Stromal cell of bone marrow (primary cell): ENCODE results near the gene C1QB.
A peak's percentile ranks its signal among the peaks of the same experiment; 100 is the strongest.

Experiments
- DNase-seq: peaks from one replicate; pipeline ENCODE4 v3.0.0-alpha.2; 2012; ENCODE audit warnings: low read depth

The C1QB gene, protein sequence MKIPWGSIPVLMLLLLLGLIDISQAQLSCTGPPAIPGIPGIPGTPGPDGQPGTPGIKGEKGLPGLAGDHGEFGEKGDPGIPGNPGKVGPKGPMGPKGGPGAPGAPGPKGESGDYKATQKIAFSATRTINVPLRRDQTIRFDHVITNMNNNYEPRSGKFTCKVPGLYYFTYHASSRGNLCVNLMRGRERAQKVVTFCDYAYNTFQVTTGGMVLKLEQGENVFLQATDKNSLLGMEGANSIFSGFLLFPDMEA

DNA sequence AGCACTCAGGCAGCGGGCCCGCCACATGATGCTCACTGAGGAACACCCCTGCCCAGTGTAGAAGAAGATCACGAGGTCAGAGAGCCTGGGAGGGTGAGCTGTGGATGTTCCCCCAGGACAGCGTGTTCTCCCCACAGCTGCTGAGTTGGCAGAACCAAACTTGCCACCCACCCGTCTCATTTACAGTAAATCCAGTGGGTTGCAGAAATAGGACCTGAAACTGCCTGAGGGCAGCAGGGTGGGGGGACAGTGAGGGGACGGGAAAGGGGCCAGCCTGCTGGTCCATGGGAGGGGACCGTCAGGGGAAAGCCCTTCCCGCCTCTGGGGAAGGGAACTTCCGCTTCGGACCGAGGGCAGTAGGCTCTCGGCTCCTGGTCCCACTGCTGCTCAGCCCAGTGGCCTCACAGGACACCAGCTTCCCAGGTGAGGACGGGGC lies at the start of gene C1QB:
Gene C1QB (plus strand): TSS at position 356 of the 436 bp plus-strand sequence. CDS start 6,227 bp downstream, outside the sequence.
- no peak for DNase-seq

DNA sequence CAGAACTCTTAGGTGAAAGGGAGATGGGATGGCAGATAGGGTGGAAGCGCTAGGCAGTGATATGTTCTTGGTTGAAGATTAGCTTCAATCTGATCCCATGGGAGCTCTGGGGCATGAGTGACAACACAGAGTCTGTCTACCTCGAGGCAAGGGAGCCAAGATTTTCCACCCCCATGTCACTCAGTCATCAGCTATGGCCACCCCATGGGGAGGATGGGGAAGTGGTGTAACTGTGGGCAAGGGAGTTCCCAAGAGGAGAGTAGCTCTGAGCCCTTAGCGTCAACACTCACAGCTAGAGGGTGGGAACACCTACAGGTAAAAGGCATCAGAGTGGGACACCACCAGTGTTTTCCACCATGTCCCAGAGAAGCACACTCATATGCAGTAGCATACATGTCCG lies 46.9 kb upstream of the C1QB start:
- no peak for DNase-seq

DNA sequence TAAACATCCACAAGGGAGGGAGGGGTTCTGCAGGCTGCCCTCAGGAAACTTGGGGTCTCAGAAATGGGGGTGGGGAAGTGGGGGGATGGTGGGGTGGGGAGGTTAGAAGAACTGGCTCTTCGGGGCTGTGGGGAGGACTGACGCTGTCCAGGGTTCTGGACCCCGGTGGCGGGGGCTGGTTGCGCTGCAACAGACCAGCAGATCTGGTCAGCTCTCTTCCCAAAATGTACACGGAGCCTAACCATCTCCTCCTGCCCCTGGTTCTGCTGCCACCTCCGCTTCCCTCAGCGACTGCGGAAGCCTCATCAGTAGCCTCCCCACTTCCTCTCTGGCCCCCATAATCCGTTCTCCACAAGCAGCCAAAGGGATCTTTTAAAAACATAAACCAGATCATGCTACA lies 45.9 kb upstream of the C1QB start:
- DNase-seq, result no peak

DNA sequence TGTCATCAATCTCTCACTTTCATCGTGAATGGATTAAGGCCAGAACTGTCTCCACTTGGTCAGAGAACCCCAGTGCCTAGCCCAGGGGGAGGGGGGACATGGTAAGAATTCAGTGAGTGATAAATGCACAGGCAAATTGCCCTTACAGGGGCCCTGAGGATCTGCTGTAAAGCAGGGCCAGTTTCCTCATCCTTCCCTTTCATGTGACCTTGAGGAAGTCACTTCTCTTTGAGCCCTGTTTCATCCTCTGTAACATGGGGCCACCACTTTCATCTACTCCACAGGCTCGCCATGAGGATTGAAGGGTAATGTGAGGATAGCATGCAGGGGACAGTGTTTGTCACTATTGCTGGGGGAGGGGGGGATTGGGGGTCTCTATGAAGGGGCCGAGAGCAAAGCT lies 44.7 kb upstream of the C1QB start:
- no peak for DNase-seq

DNA sequence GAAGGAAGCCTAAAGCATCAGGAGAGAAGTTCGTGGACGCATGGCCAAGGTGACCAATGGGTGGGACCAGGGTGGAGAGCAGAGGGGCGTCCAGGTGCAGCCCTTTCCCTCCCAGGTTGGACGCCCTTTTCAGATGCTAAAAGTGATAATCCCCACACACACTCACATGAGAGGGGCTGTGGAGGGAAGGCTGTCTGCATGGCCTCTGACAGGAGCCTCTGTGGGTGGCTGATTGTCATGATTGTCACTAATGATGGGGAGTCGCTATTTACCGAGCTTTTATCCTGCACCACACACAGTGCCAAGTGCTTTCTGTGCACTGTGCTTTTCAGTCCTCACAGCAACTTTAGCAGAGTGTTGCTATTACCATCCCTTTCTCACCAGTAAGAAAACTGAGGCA lies 43.7 kb upstream of the C1QB start:
- no peak for DNase-seq

DNA sequence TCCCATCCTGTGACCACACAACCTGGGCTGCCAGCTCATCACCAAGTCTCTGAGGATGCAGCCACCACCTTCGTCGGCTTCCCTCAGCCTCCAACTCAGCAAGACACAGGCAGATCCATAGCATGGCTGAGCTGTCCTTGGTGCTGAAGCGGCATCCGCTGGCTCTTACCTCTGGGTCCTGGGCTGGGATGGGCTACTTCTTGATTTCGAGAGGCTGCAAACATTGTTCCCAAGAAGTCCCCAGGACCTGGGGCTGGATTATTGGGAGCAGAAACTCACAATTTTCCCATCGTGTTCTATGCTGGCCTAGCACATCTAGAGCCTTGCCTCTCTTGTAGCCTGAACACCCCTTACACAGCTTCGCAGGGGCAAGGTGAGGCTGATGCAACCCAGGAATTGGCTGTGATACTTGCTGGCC lies 41.5 kb upstream of the C1QB start:
- DNase-seq, result peak; percentile 3

DNA sequence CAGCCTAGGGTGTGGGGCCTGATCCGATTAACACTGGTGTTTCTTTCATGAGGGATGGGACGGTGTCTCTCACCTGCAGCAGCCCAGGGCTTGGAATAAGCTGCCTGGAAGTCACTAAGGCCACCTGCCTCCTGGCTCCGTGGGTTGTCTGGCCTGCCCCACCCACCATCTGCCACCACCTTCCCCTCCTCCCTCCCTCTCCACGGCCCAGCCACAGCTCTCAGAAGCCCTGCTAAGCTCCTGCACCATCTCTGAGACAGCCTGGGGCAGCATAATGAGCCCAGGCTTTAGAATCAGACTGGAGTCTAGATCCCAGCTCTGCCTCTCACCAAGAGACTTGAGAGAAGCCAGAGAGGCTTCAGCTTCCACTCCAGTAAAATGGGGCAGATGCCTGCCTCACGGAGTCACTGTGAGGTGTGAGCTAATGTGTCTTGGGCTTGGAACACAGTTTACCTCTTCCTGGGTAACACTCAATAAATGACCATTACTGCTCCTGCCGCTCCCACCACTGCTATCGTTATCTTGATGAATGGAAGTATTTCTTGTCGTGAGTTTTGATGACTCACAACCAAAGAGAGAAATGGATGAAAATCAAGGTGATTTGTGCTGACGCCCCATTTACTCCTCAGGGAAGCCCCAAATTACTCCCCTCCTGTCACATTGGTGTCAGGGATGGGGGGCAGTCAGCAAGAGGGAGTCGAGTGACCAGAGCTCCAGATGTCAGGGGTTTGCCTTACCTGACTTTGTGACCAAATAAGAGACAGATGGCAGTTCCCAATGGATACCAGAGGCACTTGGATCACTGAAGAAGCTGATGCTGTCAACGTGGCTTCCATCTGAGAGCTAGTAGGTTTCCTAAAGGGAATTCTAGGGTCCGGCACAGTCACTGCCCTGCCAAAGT lies 40.1 kb upstream of the C1QB start:
- DNase-seq, result no peak

DNA sequence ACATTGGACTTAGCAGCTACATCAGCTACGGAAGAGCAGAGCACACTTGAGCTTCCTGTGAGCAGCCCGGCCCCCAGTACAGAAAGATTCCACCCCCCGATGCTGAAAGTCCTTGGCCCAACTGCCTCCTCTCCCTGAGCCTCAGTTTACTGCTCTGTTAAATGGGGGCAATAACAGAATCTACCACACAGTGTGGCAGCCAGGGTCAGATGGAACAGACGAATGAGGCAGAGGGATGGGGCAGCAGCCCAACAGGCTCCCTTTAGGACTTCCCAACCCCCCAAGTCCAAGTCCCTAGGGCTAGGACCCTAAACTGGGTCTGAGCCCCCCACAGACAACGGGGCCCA lies 39.5 kb upstream of the C1QB start:
- DNase-seq, result no peak

DNA sequence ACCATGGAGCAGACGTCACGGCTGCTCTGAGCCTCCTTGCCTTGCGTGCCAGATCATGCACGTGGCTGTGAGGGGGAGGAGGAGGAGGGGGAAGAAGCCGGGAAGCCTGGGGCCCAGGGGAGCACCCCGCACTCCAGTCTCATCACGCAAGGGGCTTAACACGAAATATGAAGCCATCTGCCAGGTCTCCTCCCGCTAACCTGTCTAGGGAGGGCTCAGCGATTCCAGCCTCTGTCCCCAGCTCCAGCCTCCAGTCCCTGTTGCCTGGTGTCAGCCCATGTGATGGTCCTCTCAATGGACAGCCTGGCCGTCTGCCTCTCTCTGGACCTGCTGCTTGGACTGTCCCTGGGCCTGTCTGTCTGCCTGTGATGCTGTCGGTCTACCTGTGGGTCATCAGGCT lies 39.1 kb upstream of the C1QB start:
- no peak for DNase-seq

DNA sequence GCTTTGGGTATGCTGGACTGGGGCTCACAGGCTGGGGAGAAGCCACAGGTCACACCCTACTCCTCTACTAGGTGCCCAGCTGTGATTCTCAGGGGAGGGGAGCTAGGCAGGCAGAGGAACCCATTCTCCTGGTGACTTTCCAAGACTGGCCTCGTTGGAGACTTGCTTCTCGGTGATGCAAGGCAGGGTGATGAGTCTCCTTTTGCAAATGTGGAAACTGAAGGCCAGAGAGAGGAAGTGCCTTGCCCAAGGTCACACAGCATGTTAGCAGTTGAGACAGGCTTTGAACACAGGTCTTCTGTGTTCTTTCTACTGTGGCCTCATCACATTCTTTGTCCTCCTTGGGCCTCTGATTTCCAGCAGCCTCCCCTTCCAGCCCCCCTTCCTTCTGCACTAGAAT lies 37.1 kb upstream of the C1QB start:
- DNase-seq, result no peak

DNA sequence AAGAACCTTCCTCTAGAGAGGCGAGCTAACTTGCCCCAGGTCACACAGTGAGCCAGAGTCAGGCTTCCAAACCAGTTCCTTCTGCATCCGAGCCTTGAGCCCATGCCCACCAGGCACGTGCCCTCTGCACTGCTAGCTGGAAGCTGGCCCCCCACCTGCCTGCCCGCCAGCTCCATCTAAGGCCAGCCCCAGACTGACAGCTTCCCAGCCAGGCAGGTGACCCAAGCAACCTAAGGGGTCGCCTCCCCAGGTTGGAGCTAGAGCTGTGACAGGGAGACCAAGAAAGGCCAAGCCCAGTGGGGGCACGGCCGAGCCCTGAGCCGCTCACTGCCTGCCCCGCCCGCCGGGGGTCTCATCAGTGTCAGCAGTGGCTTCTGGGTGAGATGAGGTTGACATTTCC lies 36.5 kb upstream of the C1QB start:
- no peak for DNase-seq

DNA sequence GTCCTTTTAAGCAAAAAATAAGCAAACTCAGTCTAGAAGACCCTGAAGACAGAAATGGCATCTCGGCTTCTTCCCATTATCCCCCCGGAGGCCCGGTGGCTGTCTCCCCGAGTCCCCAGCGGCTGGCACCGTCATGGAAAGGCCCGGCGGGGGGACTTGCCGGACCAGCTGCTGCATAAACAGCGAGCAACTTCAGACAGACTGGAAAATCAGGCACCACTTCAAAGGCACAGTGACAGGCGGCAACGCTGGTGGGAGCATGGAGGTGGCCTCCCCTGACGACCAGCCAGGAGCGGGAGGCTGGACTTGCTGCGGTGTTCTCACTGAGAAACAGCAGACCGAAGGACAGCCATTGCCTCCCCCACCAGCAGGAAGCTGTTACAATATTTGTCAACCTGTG lies 35.0 kb upstream of the C1QB start:
- DNase-seq, result no peak

DNA sequence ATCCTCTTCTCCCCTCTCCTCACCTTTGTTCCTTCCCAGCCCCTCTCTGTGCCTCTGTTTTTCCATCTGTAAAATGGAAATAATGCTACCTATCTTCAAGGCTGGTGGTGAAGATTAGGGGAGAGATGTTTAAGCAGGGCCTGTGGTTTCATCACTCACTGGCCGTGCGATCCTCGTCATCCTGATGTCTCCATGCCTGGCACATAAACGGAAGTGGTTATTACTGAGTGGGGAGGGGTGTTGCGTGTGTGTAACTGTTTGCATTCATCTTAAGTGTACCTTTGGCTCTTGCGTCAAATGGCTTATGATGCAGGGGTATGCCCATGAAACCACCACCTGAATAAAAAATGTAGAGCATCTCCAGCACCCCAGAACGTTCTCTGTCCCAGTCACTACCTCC lies 33.8 kb upstream of the C1QB start:
- DNase-seq, result no peak

DNA sequence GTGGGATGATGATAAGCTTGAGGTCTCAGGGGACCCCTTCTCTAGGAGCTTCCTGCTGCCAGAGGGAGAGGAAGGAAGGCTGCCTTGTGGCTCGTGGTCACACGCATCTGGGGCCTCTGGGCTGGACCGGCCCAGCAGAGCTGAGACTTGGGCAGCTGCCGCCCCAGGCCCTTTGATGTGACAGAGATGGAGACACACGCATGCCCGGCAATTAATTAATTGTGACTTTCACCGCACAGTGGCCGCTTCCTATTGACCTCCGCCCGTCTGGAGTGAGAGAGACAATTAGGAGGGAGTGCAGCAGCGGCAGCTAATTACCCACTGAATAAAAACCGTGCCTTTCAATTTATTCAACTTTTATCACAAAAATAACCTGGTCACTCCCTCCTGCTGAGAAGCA lies 33.2 kb upstream of the C1QB start:
- no peak for DNase-seq

DNA sequence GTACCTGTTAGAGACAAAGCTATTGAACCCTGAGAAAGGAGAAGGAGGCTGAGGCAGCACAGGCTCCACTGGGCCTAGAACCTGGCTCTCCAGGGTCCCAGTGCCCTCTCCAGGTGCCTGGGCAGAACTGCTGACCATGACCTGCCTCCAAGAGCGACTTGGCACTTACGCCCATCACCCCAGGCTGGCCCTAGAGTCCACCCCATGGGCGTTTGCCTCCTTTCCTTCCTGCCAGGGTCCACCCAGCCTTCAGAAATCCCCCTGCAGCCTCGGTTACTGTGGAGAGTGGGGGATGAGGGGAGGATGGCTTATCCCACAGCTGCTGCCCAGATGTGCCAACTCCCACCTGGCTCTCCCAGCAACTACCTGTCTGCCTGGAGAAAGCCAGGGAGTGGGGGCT lies 31.3 kb upstream of the C1QB start:
- no peak for DNase-seq

DNA sequence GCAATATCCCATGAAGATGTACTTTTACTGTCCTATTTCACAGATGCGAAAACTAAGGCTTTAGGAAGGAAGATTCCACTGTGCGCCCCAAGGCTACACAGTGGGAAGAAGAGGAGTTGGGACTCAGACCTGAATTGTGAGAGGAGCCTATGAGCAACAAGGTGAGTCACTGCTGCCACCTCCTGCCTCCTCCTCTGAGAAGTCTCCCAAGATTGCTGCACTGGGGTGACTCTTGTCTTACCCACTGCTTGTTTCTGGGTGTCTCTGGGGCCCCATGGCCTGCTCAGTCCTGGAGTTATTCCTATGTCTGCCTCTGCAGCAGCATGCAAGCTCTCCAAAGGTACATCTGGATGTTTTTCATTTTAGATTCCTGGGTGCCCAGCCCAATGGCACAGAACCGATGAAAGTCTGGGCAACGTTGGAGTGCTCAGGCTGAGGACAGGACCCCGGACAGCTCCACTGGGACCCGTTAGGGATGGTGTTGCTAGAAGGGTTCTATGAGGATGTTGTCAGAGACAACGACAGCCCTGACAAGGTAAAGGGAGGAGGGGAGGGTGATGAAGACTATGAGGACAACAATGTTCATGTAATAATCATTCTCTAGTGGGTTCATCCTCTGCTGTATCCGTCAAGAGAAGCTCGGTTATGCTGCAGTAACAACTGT lies 27.6 kb upstream of the C1QB start:
- no peak for DNase-seq

DNA sequence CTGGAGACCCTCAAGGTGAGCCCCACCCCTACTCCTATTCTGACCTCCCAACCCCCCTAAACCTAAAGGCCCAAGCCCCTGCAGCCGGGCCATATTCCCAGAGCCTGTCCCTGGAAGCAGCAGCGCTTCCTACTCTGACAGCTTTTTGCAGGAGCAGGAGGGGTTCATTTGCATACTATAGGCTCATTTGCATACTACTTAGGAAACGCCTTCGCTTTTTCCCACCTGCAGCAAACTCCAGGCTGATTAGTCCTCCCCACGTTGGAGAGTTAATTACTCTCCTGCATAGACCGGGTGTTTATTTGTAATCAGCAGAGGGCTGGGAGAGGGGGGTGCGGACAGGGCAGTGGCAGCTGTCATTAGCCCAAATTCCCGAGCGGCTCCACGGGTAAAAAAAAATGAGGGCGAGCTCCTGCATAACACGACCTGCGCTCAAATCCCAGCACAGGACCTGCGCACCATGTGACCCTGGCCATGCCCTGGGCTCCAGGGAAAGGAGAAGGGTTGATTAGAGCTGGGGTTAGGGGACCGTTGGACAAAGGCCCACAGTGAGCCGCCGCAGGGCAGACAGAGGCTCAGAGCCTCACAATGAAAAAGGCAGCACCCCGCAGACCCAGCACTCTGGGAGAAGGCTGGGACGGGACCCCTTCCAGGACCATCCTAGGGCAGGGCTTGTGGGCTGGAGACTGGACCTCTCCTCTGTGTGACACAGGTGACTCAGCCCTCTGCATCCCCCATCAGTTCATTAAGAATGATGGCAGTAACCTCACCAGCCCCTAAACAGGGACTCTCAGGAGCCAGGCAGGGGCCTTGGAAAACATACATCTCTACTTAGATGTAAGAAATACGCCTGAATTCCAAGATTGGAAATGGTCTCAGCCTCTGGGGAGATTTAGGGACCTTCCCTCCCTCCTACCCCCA lies 26.5 kb upstream of the C1QB start:
- DNase-seq, result no peak

DNA sequence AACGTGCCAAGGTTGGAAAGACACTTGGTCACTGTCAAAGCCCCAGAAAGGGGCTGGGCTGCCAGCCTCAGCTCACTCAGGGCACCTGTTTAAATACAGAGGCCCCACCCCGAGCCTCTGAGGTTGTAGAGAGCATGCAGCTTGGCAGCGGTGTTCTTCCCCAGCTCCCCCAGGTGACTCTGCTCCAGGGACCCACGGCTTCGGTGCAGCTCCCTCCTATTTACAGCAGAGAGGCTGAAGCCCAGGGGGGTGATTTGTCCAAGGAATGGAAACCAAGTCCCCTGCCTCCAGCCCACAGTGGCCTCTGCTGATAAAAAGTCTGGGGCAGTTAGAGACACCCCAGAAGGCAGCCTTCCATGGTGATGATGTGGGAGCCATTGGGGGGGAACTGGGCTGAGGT lies 25.7 kb upstream of the C1QB start:
- no peak for DNase-seq

DNA sequence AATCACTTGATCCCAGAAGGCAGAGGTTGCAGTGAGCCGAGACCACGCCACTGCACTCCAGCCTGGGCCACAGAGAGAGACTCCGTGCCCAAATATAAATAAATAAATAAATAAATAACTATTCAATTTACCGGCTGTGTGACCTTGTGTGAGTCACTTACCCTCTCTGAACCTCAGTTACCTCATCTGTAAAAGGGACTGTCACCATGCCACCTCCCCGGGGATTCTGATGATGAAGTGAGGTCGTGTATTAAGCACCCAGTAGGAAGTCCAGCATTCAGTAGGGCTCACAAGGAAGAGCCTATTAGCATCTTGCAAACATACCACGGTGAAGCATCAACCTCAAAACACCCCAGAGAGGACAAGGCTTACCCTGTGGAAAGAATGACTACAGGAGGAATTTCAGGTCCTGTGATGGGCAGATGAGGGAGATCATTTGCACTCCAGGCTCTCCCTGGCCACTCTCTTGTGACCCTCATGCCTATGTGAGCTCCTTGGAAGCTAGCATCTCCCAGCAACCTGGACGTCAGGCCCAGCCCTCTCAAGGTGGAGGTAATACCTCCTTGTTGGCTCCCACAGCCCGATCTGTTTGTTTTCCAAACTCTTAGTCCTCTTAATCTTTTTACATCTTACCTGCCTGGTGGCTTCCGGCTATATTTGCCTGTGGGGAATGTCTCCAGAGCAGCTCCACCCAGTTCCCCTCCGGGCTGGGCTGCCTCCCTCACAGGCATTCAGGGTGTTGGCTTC lies 24.2 kb upstream of the C1QB start:
- no peak for DNase-seq

DNA sequence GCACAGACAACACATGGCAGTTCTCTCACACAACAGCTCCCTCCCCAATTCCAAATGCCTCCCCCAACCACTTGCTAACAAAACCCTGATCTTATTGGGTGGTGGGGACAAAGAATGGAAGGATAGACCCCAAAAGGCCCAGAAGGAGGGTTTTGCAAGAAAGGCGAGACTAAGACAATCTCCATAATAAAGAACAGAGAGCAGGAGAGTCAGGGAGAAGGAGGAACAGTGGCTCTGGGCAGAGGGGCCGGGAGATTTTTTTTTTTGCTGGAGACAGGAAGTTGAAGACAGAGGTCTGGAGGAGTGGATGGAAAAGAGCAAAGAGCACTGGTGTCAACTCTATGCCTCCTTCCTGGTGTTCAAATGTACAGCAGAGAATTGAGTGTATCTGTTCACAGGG lies 23.1 kb upstream of the C1QB start:
- no peak for DNase-seq

DNA sequence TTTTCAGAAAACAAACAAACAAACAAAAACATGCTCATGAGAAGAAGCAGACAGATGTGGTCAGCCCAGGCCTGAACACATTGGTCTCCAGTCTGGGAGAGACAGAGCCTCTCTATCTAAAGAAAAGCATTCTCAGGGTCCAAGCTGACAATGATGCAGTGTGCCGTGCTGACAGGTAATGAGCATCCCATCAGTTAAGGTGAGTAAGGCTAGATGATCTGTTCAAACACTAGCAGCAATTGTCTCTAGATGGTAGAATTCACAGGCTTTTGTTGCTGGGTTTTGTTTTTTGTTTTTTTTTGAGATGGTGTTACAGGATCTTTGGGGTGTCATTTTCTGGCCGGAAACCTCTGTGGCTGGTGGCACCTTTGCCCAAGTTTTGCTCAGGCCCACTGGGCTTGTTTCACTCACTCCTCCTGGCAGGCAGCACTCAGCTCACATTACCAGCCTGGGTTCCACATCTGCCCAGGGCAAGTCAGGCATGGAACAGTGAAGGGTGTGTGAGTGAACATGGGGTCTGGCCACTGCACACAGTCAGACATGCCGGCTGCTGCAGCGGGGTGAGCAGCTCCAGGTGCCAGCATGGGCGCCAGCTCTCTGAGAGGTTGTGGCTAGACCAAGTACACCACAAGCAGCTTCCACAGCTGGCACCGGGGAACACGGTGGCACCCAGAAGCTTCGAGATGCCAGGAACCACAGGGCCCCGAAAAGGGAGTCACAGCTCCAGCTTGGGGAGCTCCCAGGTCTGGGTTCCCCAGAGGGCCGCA lies 19.2 kb upstream of the C1QB start:
- DNase-seq, result no peak
